Fibroblast of upper back skin (primary cell): ENCODE data around the gene CLDN25.
"Not testable (repeated sequence)": the region's sequence is repeated elsewhere in the genome, so short reads cannot be mapped to it uniquely, and the experiment has no call there.

Source experiments
- DNase-seq: peaks from one replicate; pipeline ENCODE4 v3.0.0-alpha.2; 2013

Gene CLDN25

GRCh38 chr11:113779496-113779895, at the start of gene CLDN25:
Gene CLDN25 (plus strand): TSS chr11:113779796. CDS start chr11:113779796, 0 bp downstream.
- DNase-seq = no peak

GRCh38 chr11:113730887-113731726, 48.5 kb upstream of the CLDN25 start:
- DNase-seq = peak; percentile 59

- DNase-seq = no peak
These were observed 47.5 kb upstream of the CLDN25 start for GRCh38 chr11:113732092-113732491.

- DNase-seq = peak; percentile 14
These were observed 43.3 kb upstream of the CLDN25 start for GRCh38 chr11:113736323-113736722.

- DNase-seq = no peak
These were observed 26.7 kb upstream of the CLDN25 start for GRCh38 chr11:113752932-113753331.

GRCh38 chr11:113760241-113760640, 19.4 kb upstream of the CLDN25 start:
- no peak for DNase-seq

- DNase-seq = not testable (repeated sequence)
These were observed 16.6 kb upstream of the CLDN25 start for GRCh38 chr11:113763040-113763439.

GRCh38 chr11:113764527-113765219, 14.9 kb upstream of the CLDN25 start:
- DNase-seq = no peak

GRCh38 chr11:113771964-113772363, 7.6 kb upstream of the CLDN25 start:
- no peak for DNase-seq

- DNase-seq = peak; percentile 12
These were observed 6.5 kb upstream of the CLDN25 start for GRCh38 chr11:113773092-113773415.

GRCh38 chr11:113773416-113774173, 6.0 kb upstream of the CLDN25 start, which contains the start of gene ZW10:
Gene ZW10 (minus strand): TSS chr11:113773692. CDS start chr11:113773666, 26 bp downstream.
- DNase-seq = peak; percentile 98

- no peak for DNase-seq
These were observed 5.5 kb upstream of the CLDN25 start for GRCh38 chr11:113774174-113774503.

GRCh38 chr11:113778111-113778910, 1.3 kb upstream of the CLDN25 start:
- no peak for DNase-seq

GRCh38 chr11:113781682-113782081, 2.1 kb downstream of the CLDN25 start:
- DNase-seq = no peak

- no peak for DNase-seq
These were observed 2.5 kb downstream of the CLDN25 start for GRCh38 chr11:113782134-113782533.

- not testable (repeated sequence) for DNase-seq
These were observed 9.4 kb downstream of the CLDN25 start for GRCh38 chr11:113789016-113789415.

- DNase-seq = no peak
These were observed 10.2 kb downstream of the CLDN25 start for GRCh38 chr11:113789675-113790320.

- peak; percentile 47 for DNase-seq
These were observed 17.2 kb downstream of the CLDN25 start for GRCh38 chr11:113796663-113797259.

GRCh38 chr11:113802621-113803020, 23.0 kb downstream of the CLDN25 start:
- DNase-seq = no peak

- no peak for DNase-seq
These were observed 26.0 kb downstream of the CLDN25 start for GRCh38 chr11:113805640-113806039.

- peak; percentile 4 for DNase-seq
These were observed 26.8 kb downstream of the CLDN25 start for GRCh38 chr11:113806406-113806805.

GRCh38 chr11:113808931-113809330, 29.3 kb downstream of the CLDN25 start:
- DNase-seq = no peak
